GM12873 (cell line): ENCODE data around the gene DYRK2.

ENCODE experiments used
- TF ChIP-seq, protein P1 (sequence below): IDR thresholded peaks from 2 replicates; pipeline ENCODE4 v1.5.1; 2012; ENCODE audit warnings: low read depth, mild to moderate bottlenecking, moderate library complexity, low read length, control low read depth; ENCODE audit not compliant: insufficient read depth; ENCODE audit errors: missing control alignments

Gene DYRK2

DNA sequence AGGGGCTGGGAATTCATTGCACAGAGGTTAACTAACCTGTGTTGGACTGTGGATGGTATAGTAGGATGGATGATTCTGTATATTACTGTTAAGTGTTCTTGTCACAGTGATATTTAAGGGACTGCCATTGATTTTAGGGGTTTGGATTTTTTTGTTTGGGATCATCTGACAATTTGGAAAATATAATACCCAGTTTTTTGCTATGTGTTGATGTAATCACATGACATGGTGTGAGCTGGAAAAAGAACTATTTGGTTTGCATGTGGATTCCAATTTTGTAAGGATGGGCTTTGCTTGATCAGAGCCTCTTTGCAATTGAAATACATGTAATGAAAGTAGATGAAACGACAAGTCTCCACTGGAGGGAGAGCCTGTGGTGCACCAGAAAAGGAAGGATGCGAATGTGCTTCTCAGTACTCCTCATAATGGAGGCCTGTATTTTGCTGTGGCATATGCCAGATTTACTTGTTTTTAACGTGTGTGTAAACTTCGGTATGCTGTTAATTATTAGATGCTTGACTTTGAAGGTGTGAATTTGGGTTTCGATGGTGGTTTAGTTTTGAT is 2.7 kb downstream of the DYRK2 start:
- TF ChIP-seq, protein P1, sequence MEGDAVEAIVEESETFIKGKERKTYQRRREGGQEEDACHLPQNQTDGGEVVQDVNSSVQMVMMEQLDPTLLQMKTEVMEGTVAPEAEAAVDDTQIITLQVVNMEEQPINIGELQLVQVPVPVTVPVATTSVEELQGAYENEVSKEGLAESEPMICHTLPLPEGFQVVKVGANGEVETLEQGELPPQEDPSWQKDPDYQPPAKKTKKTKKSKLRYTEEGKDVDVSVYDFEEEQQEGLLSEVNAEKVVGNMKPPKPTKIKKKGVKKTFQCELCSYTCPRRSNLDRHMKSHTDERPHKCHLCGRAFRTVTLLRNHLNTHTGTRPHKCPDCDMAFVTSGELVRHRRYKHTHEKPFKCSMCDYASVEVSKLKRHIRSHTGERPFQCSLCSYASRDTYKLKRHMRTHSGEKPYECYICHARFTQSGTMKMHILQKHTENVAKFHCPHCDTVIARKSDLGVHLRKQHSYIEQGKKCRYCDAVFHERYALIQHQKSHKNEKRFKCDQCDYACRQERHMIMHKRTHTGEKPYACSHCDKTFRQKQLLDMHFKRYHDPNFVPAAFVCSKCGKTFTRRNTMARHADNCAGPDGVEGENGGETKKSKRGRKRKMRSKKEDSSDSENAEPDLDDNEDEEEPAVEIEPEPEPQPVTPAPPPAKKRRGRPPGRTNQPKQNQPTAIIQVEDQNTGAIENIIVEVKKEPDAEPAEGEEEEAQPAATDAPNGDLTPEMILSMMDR = peak; percentile 37

DNA sequence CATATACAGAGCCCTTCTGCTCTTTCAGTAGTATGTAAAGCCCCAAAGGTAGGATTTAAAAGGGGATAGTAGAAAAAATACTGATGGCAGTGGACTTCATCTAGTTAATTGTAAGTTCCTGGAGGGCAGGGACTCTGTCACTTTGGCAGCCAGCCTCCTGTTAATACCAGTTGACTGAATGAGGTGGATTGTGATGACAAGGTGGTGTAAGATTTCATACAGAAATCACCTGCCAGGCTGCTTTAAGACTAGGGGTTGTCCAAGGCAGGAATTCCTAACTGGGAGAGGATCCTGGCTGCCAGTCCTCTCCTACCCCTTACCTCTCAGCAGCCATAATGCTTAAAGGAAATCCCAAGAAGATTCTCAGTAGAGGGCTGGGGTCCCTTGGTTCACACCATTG is 7.3 kb downstream of the DYRK2 start:
- TF ChIP-seq, protein P1 = no peak

- TF ChIP-seq, protein P1 = no peak
Observed at GRCh38 chr12:67656251-67656650, 7.7 kb downstream of the DYRK2 start.

GRCh38 chr12:67658486-67658885 is 9.9 kb downstream of the DYRK2 start:
- TF ChIP-seq, protein P1 = no peak

GRCh38 chr12:67659292-67659691 is 10.7 kb downstream of the DYRK2 start:
- TF ChIP-seq, protein P1 = no peak

DNA sequence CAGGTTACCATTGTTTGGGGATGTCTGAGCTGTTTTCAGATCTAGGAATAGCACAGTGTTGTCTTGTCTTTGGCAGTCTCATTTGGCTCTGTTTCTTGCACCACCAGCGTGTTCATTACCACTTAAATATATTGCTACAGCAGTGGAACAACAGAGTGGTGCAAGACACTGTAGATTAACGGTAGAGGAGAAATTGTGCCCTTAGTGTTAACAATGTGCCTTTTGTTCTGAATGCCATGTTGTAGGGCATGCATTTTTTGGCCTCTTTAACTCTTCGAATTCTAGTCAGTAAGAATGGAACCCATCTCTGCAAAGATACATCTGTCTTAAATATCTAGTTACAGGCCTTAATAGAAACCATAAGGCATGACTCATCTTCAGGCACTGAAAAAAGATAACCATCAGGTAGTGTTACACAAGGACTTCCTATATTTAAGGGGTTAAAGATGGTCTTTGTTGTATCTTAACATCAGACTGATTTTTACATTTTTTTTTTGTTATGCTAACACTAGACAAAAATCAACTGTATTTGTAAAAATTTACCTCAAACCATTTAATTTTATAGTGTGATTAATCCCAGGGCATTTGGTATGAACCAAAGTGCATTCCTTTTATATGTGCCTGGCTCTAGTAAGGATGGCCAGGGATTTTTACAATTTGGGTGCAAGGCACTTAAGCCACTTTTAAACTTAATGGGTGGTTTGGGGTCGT is 12.9 kb downstream of the DYRK2 start:
- TF ChIP-seq, protein P1 = no peak

DNA sequence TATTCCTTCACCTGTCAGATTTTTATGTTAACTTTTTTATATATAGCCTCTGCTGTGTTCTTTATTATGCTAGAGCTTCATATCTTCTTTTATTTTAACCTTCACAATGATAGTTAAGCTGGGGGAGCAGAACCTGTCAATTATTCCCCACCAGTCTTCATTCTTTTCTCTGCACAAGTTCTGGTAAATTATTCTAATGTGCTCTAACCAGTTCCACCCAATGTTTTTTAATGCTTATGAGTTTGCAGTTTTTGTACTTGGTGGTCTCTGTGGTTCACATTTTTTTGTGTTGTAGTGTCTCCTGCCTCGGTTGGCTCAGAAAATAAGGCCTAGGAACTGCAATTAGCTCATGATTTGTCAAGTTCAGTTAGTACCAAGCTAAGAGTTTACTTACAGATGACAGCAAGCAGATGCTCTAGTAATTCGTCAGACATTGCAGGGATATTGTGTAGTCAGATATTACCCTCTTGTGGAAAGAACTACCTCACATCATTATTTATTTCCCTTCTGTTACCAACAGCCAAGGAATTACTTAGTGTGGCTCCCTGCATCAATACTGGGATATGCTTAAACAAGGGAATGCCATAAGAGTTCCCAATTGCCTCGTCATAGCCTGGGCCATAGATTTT is 14.5 kb downstream of the DYRK2 start:
- TF ChIP-seq, protein P1 = no peak
